GM06990 (cell line): ENCODE measurements around the gene RBMXL2.

ENCODE experiments used
- DNase-seq: peaks from one replicate; pipeline ENCODE4 v3.0.0-alpha.2; 2011; ENCODE audit not compliant: insufficient read length; ENCODE audit errors: extremely low read depth
- H3K27me3 ChIP-seq: replicated peaks from 2 replicates; pipeline ENCODE4 v1.6.0; 2011; ENCODE audit warnings: low read length; ENCODE audit not compliant: control insufficient read depth, insufficient read depth
- H3K36me3 ChIP-seq: 2 replicates; pipeline ENCODE4 v1.5.1; 2011; ENCODE audit warnings: low read length; ENCODE audit not compliant: control insufficient read depth, insufficient read depth
- H3K4me3 ChIP-seq: replicated peaks from 2 replicates; pipeline ENCODE4 v1.5.1; 2011; ENCODE audit warnings: low read depth, mild to moderate bottlenecking, control low read depth, low read length
- CTCF ChIP-seq: IDR thresholded peaks from 2 replicates; pipeline ENCODE4 v1.5.1; 2011; ENCODE audit warnings: low read length, control low read depth, mild to moderate bottlenecking, inconsistent platforms; ENCODE audit not compliant: insufficient read depth, poor library complexity, severe bottlenecking

Gene RBMXL2

GRCh38 chr11:7088921-7089320 is at the start of gene RBMXL2:
Gene RBMXL2, plus strand, starts transcription at chr11:7088998. Its CDS starts 123 bp downstream, at chr11:7089121.
- H3K27me3 ChIP-seq = no peaks in the 10 kb centered on the region
- TF ChIP-seq CTCF = no peak
- DNase-seq = no peak
- H3K4me3 ChIP-seq = no peak within 1 kb of the TSS
- no peaks in the 10 kb centered on the region for H3K36me3 ChIP-seq

GRCh38 chr11:7046474-7047175 is 42.2 kb upstream of the RBMXL2 start:
- no peak for DNase-seq

DNA sequence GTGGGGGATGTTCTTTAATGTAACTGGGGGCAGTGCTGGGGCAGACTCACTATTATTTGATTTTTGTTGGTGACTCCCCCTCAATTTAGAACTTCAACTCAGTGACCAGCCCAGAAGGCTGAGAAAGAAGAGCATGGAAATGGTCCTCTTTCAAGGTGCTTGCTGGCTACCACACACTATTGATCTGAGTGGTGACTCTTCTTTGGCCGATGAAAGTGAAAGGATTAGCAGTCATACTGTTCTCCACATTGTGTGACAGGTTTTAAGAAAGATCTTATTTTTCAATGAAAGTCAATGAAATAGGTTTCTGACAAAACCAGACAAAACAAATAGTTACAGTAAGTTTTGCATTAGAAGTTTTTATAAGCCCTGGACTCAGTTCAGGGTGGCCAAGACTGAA is 38.6 kb upstream of the RBMXL2 start:
- DNase-seq = no peak
- H3K36me3 ChIP-seq = no peaks in the 10 kb centered on the region
- no peak for TF ChIP-seq CTCF
- H3K4me3 ChIP-seq = no peak overlapping the region
- no peaks in the 10 kb centered on the region for H3K27me3 ChIP-seq

More at GRCh38 chr11:7046474-7047175, 42.2 kb upstream of the RBMXL2 start:
- TF ChIP-seq CTCF = no peak
- no peaks in the 10 kb centered on the region for H3K36me3 ChIP-seq
- no peak overlapping the region for H3K4me3 ChIP-seq
- H3K27me3 ChIP-seq = no peaks in the 10 kb centered on the region

- no peak for DNase-seq
- no peaks in the 10 kb centered on the region for H3K27me3 ChIP-seq
- no peak overlapping the region for H3K4me3 ChIP-seq
- H3K36me3 ChIP-seq = no peaks in the 10 kb centered on the region
- no peak for TF ChIP-seq CTCF
These were observed 31.8 kb upstream of the RBMXL2 start for GRCh38 chr11:7056828-7057513.

DNA sequence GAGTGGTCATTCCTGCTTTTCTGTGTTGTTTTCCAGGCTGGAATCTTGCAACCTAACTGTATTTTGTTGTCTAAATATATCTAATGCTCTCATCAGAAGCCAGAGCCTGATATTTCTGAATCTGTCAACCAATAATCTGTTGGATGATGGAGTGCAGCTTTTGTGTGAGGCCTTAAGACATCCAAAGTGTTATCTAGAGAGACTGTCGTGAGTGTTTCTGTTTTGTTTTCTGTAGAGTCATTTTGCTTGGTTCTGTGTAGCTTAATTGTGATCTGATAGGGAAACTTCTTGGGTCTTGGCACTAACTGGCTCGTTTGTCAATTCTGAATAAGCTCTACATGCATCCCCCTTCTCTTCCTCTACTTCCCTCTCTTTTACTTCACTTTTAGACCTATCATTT is 31.2 kb upstream of the RBMXL2 start:
- H3K27me3 ChIP-seq = no peaks in the 10 kb centered on the region
- no peak for TF ChIP-seq CTCF
- no peak overlapping the region for H3K4me3 ChIP-seq
- H3K36me3 ChIP-seq = no peaks in the 10 kb centered on the region
- DNase-seq = no peak

DNA sequence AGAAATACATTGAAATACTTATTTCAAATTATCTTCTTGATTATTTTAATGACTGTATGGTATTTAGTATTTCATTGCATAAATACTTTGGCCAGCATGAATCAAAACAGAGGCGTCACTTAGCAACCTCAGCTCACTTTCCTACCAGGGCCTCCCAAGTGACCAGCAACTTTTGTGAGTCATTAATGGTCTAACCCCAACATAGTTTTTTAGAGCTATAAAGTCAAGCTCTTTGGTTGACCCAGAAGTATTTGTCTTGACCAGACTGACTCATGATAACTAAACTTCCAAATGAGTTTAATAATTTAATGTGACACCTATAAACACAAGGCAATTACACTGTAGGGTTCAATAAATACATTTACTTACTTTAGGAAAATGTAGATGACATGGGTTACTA is 27.9 kb upstream of the RBMXL2 start:
- TF ChIP-seq CTCF = no peak
- H3K27me3 ChIP-seq = no peaks in the 10 kb centered on the region
- H3K36me3 ChIP-seq = no peaks in the 10 kb centered on the region
- DNase-seq = no peak
- H3K4me3 ChIP-seq = no peak overlapping the region
